H1 (cell line): ENCODE measurements around the gene ABCC4.

Experiments used
- ATF2 ChIP-seq: IDR thresholded peaks from 2 replicates; pipeline ENCODE4 v1.6.1; 2012; ENCODE audit warnings: low read length, inconsistent platforms
- CEBPB ChIP-seq: IDR thresholded peaks from 2 replicates; pipeline ENCODE4 v1.6.1; 2012; ENCODE audit warnings: low read depth, low read length
- POLR2A ChIP-seq, 2 experiments: IDR thresholded peaks; 1 replicate in 1 of 2; 2 replicates in 1 of 2; pipeline ENCODE4 v1.6.1; 2011; ENCODE audit warnings: low read depth in 2 of 2, low read length in 2 of 2, mild to moderate bottlenecking in 2 of 2; ENCODE audit errors: control extremely low read depth in 1 of 2
- RNF2 ChIP-seq: fragments of 200-900, 300-1000 bp; sonication (generic); IDR thresholded peaks from 2 replicates; pipeline ENCODE4 v1.7.1; 2016; ENCODE audit warnings: borderline replicate concordance, low read depth, mild to moderate bottlenecking, antibody characterized with exemption, low read length; ENCODE audit not compliant: poor library complexity, severe bottlenecking; ENCODE audit errors: missing control alignments
- RXRA ChIP-seq: IDR thresholded peaks from 2 replicates; pipeline ENCODE4 v1.6.1; 2011; ENCODE audit warnings: low read depth, mild to moderate bottlenecking, low read length, moderate library complexity; ENCODE audit not compliant: insufficient read depth
- TCF12 ChIP-seq: IDR thresholded peaks from 2 replicates; pipeline ENCODE4 v1.6.1; 2011; ENCODE audit warnings: low read depth, mild to moderate bottlenecking, low read length
- TEAD4 ChIP-seq: IDR thresholded peaks from 2 replicates; pipeline ENCODE4 v1.6.1; 2012; ENCODE audit warnings: low read depth, low read length, inconsistent platforms, mixed read lengths
- TF ChIP-seq, protein P1 (sequence below): IDR thresholded peaks from 2 replicates; pipeline ENCODE4 v1.6.1; 2012; ENCODE audit warnings: inconsistent platforms
- TF ChIP-seq, protein P2 (sequence below), 3 experiments: IDR thresholded peaks; 1 replicate in 2 of 3; 2 replicates in 1 of 3; pipeline versions ENCODE4 v1.5.1 to v1.6.1; 2011; ENCODE audit warnings: low read length in 3 of 3, mild to moderate bottlenecking in 3 of 3, inconsistent platforms in 2 of 3, low read depth in 1 of 3, moderate library complexity in 1 of 3; ENCODE audit not compliant: insufficient read depth in 1 of 3; ENCODE audit errors: control extremely low read depth in 1 of 3
- TF ChIP-seq, protein P3 (sequence below): IDR thresholded peaks from 2 replicates; pipeline ENCODE4 v1.6.1; 2011; ENCODE audit warnings: low read length, improper control_type of control experiment
- TF ChIP-seq, protein P4 (sequence below): IDR thresholded peaks from 2 replicates; pipeline ENCODE4 v1.6.1; 2011; ENCODE audit warnings: low read depth, mild to moderate bottlenecking, low read length; ENCODE audit not compliant: insufficient read depth

DNA sequence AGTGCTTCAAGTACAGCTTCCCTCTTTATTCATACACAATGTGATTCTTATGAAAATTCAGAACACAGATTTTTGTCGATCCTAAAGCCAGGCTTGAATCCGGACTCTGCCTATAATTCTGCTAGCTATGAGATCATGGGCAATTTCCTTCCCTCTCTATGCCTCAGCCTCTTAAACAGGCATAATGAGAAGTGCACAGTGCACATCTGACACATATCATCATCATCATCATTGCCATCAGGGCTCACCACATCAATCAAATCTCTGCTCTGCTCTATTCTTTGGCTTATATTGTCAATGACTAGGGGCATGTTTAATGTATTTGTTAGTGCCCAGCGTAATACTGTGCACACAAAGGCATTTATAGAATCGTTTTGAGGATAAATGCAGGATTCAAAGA is 269.1 kb downstream of the ABCC4 start:
- TF ChIP-seq, protein P1, sequence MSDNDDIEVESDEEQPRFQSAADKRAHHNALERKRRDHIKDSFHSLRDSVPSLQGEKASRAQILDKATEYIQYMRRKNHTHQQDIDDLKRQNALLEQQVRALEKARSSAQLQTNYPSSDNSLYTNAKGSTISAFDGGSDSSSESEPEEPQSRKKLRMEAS, result no peak
- TF ChIP-seq, protein P2, sequence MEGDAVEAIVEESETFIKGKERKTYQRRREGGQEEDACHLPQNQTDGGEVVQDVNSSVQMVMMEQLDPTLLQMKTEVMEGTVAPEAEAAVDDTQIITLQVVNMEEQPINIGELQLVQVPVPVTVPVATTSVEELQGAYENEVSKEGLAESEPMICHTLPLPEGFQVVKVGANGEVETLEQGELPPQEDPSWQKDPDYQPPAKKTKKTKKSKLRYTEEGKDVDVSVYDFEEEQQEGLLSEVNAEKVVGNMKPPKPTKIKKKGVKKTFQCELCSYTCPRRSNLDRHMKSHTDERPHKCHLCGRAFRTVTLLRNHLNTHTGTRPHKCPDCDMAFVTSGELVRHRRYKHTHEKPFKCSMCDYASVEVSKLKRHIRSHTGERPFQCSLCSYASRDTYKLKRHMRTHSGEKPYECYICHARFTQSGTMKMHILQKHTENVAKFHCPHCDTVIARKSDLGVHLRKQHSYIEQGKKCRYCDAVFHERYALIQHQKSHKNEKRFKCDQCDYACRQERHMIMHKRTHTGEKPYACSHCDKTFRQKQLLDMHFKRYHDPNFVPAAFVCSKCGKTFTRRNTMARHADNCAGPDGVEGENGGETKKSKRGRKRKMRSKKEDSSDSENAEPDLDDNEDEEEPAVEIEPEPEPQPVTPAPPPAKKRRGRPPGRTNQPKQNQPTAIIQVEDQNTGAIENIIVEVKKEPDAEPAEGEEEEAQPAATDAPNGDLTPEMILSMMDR (IDR thresholded peaks at IDR 0.05; ENCODE audit: control extremely low read depth in 1 of 3, insufficient read depth in 1 of 3, low read depth in 1 of 3, low read length in 3 of 3), result no peak
- TF ChIP-seq TCF12 (no peak), TEAD4 (no peak), CEBPB (no peak), RNF2 (no peak), ATF2 (no peak), POLR2A (IDR thresholded peaks at IDR 0.05; ENCODE audit: control extremely low read depth in 1 of 2, low read depth in 2 of 2, low read length in 2 of 2) (no peak), RXRA (no peak)
- TF ChIP-seq, protein P3, sequence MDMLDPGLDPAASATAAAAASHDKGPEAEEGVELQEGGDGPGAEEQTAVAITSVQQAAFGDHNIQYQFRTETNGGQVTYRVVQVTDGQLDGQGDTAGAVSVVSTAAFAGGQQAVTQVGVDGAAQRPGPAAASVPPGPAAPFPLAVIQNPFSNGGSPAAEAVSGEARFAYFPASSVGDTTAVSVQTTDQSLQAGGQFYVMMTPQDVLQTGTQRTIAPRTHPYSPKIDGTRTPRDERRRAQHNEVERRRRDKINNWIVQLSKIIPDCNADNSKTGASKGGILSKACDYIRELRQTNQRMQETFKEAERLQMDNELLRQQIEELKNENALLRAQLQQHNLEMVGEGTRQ, result no peak
- TF ChIP-seq, protein P4, sequence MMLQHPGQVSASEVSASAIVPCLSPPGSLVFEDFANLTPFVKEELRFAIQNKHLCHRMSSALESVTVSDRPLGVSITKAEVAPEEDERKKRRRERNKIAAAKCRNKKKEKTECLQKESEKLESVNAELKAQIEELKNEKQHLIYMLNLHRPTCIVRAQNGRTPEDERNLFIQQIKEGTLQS, result no peak
